Keratinocyte (primary cell): ENCODE measurements around the gene CCDC102A.

ENCODE experiments used
- EZH2 ChIP-seq: IDR thresholded peaks from one replicate; pipeline ENCODE4 v1.6.1; 2012; ENCODE audit warnings: inconsistent platforms, mild to moderate bottlenecking, low read length, moderate library complexity
- TF ChIP-seq, protein P1 (sequence below), 3 experiments: IDR thresholded peaks in 1 of 3; conservative IDR thresholded peaks in 1 of 3; optimal IDR thresholded peaks in 1 of 3; 2 replicates in 2 of 3; 3 replicates in 1 of 3; pipeline versions ENCODE3 to v1.5.1; 2011; ENCODE audit warnings: low read length in 3 of 3, mild to moderate bottlenecking in 3 of 3, moderate library complexity in 2 of 3, control low read depth in 1 of 3, inconsistent platforms in 1 of 3; ENCODE audit not compliant: insufficient read depth in 2 of 3; ENCODE audit errors: extremely low read depth in 1 of 3

DNA sequence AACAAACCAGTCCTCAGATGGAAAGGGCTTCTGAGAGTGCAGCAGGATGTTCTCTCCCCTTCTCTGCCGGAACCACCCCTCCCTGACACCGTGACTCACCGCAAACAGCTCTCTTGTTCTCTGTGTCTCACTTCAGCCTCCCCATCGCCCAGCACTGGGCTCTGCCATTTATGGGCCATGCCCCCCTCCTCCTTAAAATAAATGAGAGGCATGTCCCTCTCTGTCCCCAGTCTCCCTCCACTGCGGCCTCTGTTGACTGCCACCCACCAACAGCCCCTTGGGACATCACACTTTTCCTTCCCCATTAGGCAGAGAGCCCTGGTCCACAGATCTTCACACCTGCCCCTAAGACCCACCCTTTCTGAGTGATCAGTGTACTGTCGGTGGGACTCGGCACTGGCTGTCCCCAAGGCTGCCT lies 6.3 kb downstream of the CCDC102A start:
- TF ChIP-seq, protein P1, sequence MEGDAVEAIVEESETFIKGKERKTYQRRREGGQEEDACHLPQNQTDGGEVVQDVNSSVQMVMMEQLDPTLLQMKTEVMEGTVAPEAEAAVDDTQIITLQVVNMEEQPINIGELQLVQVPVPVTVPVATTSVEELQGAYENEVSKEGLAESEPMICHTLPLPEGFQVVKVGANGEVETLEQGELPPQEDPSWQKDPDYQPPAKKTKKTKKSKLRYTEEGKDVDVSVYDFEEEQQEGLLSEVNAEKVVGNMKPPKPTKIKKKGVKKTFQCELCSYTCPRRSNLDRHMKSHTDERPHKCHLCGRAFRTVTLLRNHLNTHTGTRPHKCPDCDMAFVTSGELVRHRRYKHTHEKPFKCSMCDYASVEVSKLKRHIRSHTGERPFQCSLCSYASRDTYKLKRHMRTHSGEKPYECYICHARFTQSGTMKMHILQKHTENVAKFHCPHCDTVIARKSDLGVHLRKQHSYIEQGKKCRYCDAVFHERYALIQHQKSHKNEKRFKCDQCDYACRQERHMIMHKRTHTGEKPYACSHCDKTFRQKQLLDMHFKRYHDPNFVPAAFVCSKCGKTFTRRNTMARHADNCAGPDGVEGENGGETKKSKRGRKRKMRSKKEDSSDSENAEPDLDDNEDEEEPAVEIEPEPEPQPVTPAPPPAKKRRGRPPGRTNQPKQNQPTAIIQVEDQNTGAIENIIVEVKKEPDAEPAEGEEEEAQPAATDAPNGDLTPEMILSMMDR (optimal IDR thresholded peaks at IDR 0.05 in 1 of 3, IDR thresholded peaks at IDR 0.05 in 1 of 3, conservative IDR thresholded peaks at IDR 0.05 in 1 of 3; ENCODE audit: extremely low read depth in 1 of 3, insufficient read depth in 2 of 3, low read length in 3 of 3) = no peak
- TF ChIP-seq EZH2 = no peak
